ENCODE results near the gene MRPL22. TPM values are rescaled to one million over a fixed set of nuclear protein-coding genes. Genes with fewer than 3 reads are reported as not detected.
A peak's percentile ranks its signal among the peaks of the same experiment; 100 is the strongest.

Gene MRPL22
- total RNA-seq, 4 donors from 2014 or later = 17.0 to 29.9 (median 21.6) TPM

- no peak overlapping the region for H3K27ac ChIP-seq
- H3K4me1 ChIP-seq = peaks cover 0 to 20% (median 0%) of the 10 kb centered on the region in 3 donors
- intact Hi-C loops (cut with DNase I) = no loop called here
- H3K36me3 ChIP-seq = peaks cover 0 to 31% (median 0%) of the 10 kb centered on the region in 3 donors
- no peaks in the 10 kb centered on the region for H3K9me3 ChIP-seq
- no peaks in the 10 kb centered on the region for H3K27me3 ChIP-seq
- no peak for DNase-seq
- WGBS, 2 donors = 83 to 89% methylated on average over 4 of the region's 4 CpGs
- H3K4me3 ChIP-seq = no peak overlapping the region
- TF ChIP-seq POLR2A (IDR thresholded peaks at IDR 0.05) (no peak), CTCF (IDR thresholded peaks at IDR 0.05) (no peak)
Measured at GRCh38 chr5:154948313-154948712, 7.4 kb downstream of the MRPL22 start.

- Histone ChIP-seq H3K4me3 (no peak overlapping the region), H3K9me3 (no peaks in the 10 kb centered on the region), H3K27me3 (no peaks in the 10 kb centered on the region), H3K4me1 (peaks cover 0 to 16% (median 0%) of the 10 kb centered on the region in 3 donors), H3K27ac (no peak overlapping the region), H3K36me3 (peaks cover 0 to 43% (median 0%) of the 10 kb centered on the region in 3 donors)
- TF ChIP-seq POLR2A (IDR thresholded peaks at IDR 0.05) (no peak), CTCF (IDR thresholded peaks at IDR 0.05) (no peak)
- intact Hi-C loops (cut with DNase I) = no loop called here
- 58 to 68% methylated on average over 1 of the region's 2 CpGs for WGBS, 2 donors
- no peak for DNase-seq
Measured at GRCh38 chr5:154949781-154950180, 8.9 kb downstream of the MRPL22 start.

GRCh38 chr5:154956712-154957111, 15.8 kb downstream of the MRPL22 start:
- peaks cover 0 to 91% (median 10%) of the 10 kb centered on the region in 3 donors for H3K36me3 ChIP-seq
- DNase-seq = no peak

GRCh38 chr5:154962494-154962893, 21.6 kb downstream of the MRPL22 start:
- peaks cover 0 to 76% (median 11%) of the 10 kb centered on the region in 3 donors for H3K36me3 ChIP-seq
- no peak for TF ChIP-seq CTCF (IDR thresholded peaks at IDR 0.05)
- no peak for TF ChIP-seq POLR2A (IDR thresholded peaks at IDR 0.05)
- no peak overlapping the region for H3K4me3 ChIP-seq
- H3K27ac ChIP-seq = no peak overlapping the region
- intact Hi-C loops (cut with DNase I) = no loop called here
- no peak for DNase-seq
- H3K4me1 ChIP-seq = peaks cover 0 to 5% (median 0%) of the 10 kb centered on the region in 3 donors
- H3K27me3 ChIP-seq = no peaks in the 10 kb centered on the region
- no peaks in the 10 kb centered on the region for H3K9me3 ChIP-seq
- WGBS, 2 donors = 95 to 100% methylated on average over 1 of the region's 1 CpG

More at GRCh38 chr5:154956712-154957111, 15.8 kb downstream of the MRPL22 start:
- H3K4me3 ChIP-seq = no peak overlapping the region
- TF ChIP-seq POLR2A (IDR thresholded peaks at IDR 0.05) (no peak), CTCF (IDR thresholded peaks at IDR 0.05) (no peak)
- intact Hi-C loops (cut with DNase I) = no loop called here
- H3K27me3 ChIP-seq = no peaks in the 10 kb centered on the region
- no peak overlapping the region for H3K27ac ChIP-seq
- no peaks in the 10 kb centered on the region for H3K9me3 ChIP-seq
- H3K4me1 ChIP-seq = no peaks in the 10 kb centered on the region

- no peaks in the 10 kb centered on the region for H3K27me3 ChIP-seq
- no peak for DNase-seq
- H3K9me3 ChIP-seq = no peaks in the 10 kb centered on the region
- intact Hi-C loops (cut with DNase I) = no loop called here
- H3K4me1 ChIP-seq = peaks cover 0 to 5% (median 0%) of the 10 kb centered on the region in 3 donors
- peak overlapping the region in 1 of 4 donors; percentile 18 for H3K27ac ChIP-seq
- WGBS, 2 donors = 79 to 83% methylated on average over 6 to 7 of the region's 7 CpGs
- TF ChIP-seq POLR2A (IDR thresholded peaks at IDR 0.05) (no peak), CTCF (IDR thresholded peaks at IDR 0.05) (no peak)
- H3K36me3 ChIP-seq = peaks cover 0 to 57% (median 3%) of the 10 kb centered on the region in 3 donors
- no peak overlapping the region for H3K4me3 ChIP-seq
Measured at GRCh38 chr5:154966081-154966841, 25.4 kb downstream of the MRPL22 start.

Measured in esophagus squamous epithelium (tissue), 5 donors.